IPS-20b (cell line): ENCODE measurements around the gene FAM217B.

Experiments used
- H3K27ac ChIP-seq: one replicate; pipeline ENCODE4 v1.5.1; 2013; ENCODE audit warnings: low read length
- H3K27me3 ChIP-seq: 2 replicates; pipeline ENCODE4 v1.6.1; 2013; ENCODE audit warnings: mild to moderate bottlenecking, low read length, inconsistent platforms; ENCODE audit not compliant: insufficient read depth
- H3K36me3 ChIP-seq: 2 replicates; pipeline ENCODE4 v1.6.1; 2013; ENCODE audit warnings: low read depth, mild to moderate bottlenecking, inconsistent platforms, low read length, moderate library complexity; ENCODE audit not compliant: insufficient read depth
- H3K4me1 ChIP-seq: 2 replicates; pipeline ENCODE4 v1.6.1; 2013; ENCODE audit warnings: mild to moderate bottlenecking, control low read depth, inconsistent platforms, low read length, moderate library complexity; ENCODE audit not compliant: insufficient read depth
- H3K4me3 ChIP-seq: 2 replicates; pipeline ENCODE4 v1.5.1; 2013; ENCODE audit warnings: mild to moderate bottlenecking, low read length, inconsistent platforms
- H3K9ac ChIP-seq: 2 replicates; pipeline ENCODE4 v1.6.1; 2013; ENCODE audit warnings: low read depth, mild to moderate bottlenecking, inconsistent platforms, low read length, moderate library complexity
- H3K9me3 ChIP-seq: 2 replicates; pipeline ENCODE4 v1.6.1; 2013; ENCODE audit warnings: mild to moderate bottlenecking, low read depth, low read length, inconsistent platforms; ENCODE audit not compliant: insufficient read depth

FAM217B gene, protein sequence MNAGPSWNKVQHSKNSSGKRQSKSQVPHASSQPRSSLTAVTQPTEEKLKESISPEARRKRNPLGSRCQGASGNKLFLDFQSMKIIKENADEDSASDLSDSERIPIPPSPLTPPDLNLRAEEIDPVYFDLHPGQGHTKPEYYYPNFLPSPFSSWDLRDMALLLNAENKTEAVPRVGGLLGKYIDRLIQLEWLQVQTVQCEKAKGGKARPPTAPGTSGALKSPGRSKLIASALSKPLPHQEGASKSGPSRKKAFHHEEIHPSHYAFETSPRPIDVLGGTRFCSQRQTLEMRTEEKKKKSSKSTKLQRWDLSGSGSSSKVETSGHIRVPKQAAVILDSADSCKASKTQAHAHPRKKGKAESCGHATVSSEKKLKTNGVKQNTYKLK

DNA sequence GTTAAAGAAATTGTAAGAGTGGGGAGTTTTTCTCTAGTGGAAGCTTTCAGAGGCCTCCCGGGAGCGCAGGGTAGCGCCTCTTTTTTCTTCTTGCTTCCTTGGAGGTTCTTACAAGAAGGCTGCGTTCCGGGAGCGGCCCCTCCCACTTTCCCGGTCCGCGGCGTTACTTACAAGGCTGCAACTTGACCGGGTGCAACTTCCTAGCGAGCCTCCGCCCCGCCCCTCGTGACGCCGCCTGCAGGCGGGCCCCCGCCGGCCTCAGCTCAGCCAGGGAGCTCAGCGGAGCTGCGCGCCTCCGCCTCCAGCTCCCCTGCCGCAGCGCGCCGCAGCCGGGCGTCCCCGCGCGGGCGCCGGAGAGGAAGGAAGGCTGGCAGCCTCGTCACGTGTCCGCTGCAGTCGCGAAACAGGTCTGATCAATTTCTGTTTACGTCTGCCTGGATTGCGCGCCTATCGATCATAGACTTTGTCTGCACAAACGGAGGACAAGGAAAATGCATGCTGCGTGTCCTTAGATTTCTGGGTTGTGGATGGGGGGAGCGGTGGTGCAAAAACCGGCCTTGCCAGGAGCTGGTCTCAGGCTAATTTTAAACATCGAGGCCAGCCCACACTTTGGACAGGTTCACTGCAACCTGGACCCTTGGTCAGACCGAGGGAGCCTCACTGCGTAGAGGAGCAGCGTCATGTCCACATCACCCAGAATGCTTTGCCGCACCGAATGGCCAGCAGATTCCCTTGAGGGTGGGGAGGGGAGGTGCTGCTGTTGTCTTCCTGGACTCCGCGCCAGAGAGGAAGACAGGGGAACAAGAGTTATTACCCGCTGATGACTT lies at the start of gene FAM217B, which contains the start of gene PPP1R3D:
Gene FAM217B, plus strand, starts transcription at position 261 of the 827 bp plus-strand sequence. CDS start 3,555 bp downstream, outside the sequence.
Gene PPP1R3D, minus strand, starts transcription at position 177 of the 827 bp plus-strand sequence. CDS start 374 bp downstream, outside the sequence.
- peaks cover 10% of the 10 kb centered on the region; the same call in 1 of the 2 replicates for H3K4me1 ChIP-seq
- peak within 1 kb of the TSS; percentile 96 for H3K9ac ChIP-seq
- H3K27ac ChIP-seq = peak within 1 kb of the TSS; percentile 73
- H3K9me3 ChIP-seq = peaks cover 7% of the 10 kb centered on the region; the same call in 1 of the 2 replicates
- H3K27me3 ChIP-seq = peaks cover 36% of the 10 kb centered on the region
- peaks cover 34% of the 10 kb centered on the region for H3K36me3 ChIP-seq
- H3K4me3 ChIP-seq = peak within 1 kb of the TSS; percentile 83

DNA sequence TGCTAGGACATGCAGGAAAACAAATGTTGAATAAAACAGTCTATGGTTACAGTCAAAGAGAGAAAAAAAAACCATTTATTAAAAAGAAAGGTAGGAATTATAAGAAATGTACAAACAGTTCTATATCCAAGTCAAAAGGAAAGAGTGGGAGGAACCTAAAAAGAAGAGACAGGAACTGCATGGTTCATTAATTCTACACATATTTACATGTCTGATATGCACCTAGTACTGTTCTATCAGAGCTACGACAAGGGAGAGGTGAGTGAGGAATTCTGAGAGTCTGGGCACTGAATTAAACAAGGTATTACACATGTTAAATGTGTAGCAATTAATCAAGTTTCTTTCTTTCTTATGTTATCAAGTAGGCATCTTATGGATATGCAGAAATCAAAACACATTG lies 48.6 kb upstream of the FAM217B start:
- H3K9ac ChIP-seq = no peak overlapping the region
- H3K4me1 ChIP-seq = no peaks in the 10 kb centered on the region
- H3K36me3 ChIP-seq = no peaks in the 10 kb centered on the region
- no peak overlapping the region for H3K27ac ChIP-seq
- no peaks in the 10 kb centered on the region for H3K9me3 ChIP-seq
- H3K27me3 ChIP-seq = no peaks in the 10 kb centered on the region
- no peak overlapping the region for H3K4me3 ChIP-seq

DNA sequence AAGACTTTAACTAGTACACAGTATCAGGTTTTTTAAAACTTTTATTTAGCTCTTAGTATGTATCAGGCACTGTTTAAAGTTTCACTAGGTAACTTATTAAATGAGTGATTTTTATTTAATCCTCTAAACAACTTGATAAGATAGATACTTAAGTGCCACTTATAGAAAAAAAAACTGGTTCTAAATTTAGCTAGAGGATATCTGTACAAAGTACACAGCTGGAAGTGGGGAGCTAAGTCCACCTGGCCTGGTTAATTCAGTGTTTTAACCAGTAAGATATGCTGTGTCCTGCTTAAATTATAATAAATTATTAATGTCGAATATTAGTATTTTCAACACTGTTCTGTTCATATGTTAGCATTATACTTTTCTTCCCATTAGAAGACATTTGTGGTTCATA lies 44.3 kb upstream of the FAM217B start:
- no peaks in the 10 kb centered on the region for H3K4me1 ChIP-seq
- H3K27me3 ChIP-seq = no peaks in the 10 kb centered on the region
- H3K9ac ChIP-seq = no peak overlapping the region
- H3K4me3 ChIP-seq = no peak overlapping the region
- no peaks in the 10 kb centered on the region for H3K36me3 ChIP-seq
- H3K9me3 ChIP-seq = no peaks in the 10 kb centered on the region
- no peak overlapping the region for H3K27ac ChIP-seq

DNA sequence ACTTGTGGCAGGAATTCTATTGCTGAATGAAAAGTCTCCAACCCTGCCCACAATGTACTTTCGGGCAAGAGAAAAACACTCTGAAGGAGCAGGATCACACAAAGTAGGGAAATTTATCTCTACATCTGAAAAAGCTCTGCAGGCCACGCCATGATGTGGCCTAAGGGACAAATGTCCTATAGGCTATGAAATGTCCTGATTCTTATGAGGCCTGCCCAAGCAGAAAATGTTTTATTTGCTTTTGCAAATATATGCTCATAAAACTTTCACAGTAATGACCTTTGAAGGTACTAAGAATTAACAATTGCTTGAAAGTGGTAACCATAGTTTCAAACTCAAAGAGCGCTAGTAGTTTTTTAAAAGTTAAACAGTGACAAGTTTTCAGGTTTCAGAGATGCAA lies 37.7 kb upstream of the FAM217B start:
- Histone ChIP-seq H3K9me3 (no peaks in the 10 kb centered on the region), H3K9ac (no peak overlapping the region; the same call in 1 of the 2 replicates), H3K4me1 (no peaks in the 10 kb centered on the region), H3K27me3 (0 out of 2 replicates have a peak, but pooled peaks cover 7% of the 10 kb centered on the region), H3K4me3 (no peak overlapping the region), H3K27ac (no peak overlapping the region), H3K36me3 (no peaks in the 10 kb centered on the region)

DNA sequence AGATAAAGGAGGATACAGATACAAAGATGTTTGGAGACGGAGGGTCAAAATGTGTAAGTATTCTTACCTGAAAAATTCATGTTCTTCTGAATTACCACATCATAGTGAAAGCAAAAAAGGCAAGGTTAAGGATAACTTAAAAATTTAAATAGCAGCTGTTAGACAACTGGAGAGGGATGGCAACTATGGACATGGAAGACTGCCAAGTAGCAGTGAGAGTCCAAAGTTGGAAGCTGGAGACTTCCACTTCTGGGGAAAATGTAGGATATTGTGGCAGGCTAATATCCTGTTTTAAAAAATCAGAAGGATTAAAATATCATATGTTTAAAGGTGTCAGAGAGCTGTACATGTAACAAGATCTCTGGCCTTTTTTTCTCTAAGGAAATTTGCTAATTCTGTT lies 36.6 kb upstream of the FAM217B start:
- H3K36me3 ChIP-seq = no peaks in the 10 kb centered on the region
- no peaks in the 10 kb centered on the region for H3K9me3 ChIP-seq
- H3K4me3 ChIP-seq = no peak overlapping the region
- H3K27me3 ChIP-seq = 0 out of 2 replicates have a peak, but pooled peaks cover 7% of the 10 kb centered on the region
- no peak overlapping the region for H3K27ac ChIP-seq
- no peak overlapping the region for H3K9ac ChIP-seq
- H3K4me1 ChIP-seq = no peaks in the 10 kb centered on the region

DNA sequence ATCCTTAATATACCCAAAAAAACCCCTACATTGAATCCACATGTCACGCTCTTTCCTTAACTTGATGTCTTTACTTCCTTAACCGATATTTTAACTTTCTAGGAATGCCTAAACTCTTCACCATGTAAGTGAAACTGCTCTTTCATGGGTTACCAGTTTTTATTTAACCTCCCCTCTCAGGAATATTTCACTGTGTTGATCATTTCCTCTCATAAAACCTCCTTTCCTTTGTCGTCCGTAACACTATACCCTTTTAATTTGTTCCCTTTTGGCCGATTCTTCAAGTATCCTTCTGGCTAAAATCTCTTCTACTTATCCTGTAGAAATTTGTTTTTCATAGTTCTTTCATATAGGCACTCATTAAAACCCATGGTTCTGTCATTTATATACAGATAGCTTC lies 31.3 kb upstream of the FAM217B start:
- H3K9me3 ChIP-seq = no peaks in the 10 kb centered on the region
- H3K4me1 ChIP-seq = no peaks in the 10 kb centered on the region
- H3K9ac ChIP-seq = no peak overlapping the region
- H3K27me3 ChIP-seq = 0 out of 2 replicates have a peak, but pooled peaks cover 7% of the 10 kb centered on the region
- H3K27ac ChIP-seq = no peak overlapping the region
- H3K36me3 ChIP-seq = no peaks in the 10 kb centered on the region
- no peak overlapping the region for H3K4me3 ChIP-seq

DNA sequence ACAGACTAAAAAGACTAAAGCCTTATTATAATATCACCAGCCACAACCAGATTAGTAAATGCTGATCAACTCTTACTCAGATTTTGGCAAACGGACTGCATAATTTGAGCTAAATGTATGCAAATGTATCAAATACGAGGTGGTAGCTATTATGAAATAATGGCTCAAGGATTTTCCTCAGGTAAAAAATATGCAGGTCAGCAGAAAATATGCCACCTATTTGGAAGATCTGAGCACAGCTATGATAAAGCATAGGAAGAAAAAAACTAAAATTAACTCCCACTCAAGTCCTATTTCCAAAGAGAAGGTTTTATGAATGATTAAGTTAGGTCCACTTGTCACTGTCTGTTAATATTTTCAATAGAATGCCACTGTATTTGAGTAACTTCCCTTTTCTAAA lies 29.1 kb upstream of the FAM217B start:
- no peaks in the 10 kb centered on the region for H3K9me3 ChIP-seq
- no peak overlapping the region for H3K27ac ChIP-seq
- H3K9ac ChIP-seq = no peak overlapping the region
- H3K36me3 ChIP-seq = no peaks in the 10 kb centered on the region
- no peaks in the 10 kb centered on the region for H3K27me3 ChIP-seq
- H3K4me1 ChIP-seq = no peaks in the 10 kb centered on the region
- H3K4me3 ChIP-seq = no peak overlapping the region

DNA sequence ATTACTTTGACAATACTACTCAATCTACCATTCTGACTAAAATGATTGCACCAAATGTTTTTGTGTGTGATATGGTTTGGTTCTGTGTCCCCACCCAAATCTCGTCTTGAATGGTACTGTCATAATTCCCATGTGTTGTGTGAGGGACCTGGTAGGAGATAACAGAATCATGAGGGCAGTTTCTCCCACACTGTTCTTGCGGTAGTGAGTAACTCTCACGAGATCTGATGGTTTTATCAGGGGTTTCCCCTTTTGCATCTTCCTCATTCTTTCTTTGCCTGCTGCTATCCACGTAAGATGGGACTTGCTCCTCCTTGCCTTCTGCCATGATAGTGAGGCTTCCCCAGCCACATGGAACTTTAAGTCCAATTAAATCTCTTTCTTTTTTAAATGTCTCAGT lies 27.6 kb upstream of the FAM217B start:
- H3K9ac ChIP-seq = no peak overlapping the region
- no peaks in the 10 kb centered on the region for H3K4me1 ChIP-seq
- H3K27ac ChIP-seq = no peak overlapping the region
- H3K9me3 ChIP-seq = no peaks in the 10 kb centered on the region
- no peaks in the 10 kb centered on the region for H3K27me3 ChIP-seq
- no peaks in the 10 kb centered on the region for H3K36me3 ChIP-seq
- H3K4me3 ChIP-seq = no peak overlapping the region

DNA sequence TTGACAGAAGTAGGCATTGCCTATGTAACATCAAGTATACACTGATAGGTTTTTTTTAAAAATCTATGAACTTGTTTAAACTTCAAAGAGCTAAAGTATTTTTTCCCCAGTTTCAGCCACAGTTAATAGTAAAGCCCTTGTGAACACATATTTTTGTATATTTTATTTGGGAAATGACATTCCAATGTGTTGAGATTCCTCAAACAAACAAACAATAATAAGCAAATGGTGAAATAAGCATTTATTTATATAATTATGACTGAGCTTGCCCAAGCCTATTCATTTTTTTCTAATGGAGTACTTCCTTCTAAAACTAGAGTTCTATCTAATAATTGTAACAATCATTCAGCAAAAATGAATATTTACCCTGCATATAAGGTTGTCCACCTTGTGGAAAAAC lies 19.2 kb upstream of the FAM217B start:
- Histone ChIP-seq H3K9ac (no peak overlapping the region), H3K27ac (no peak overlapping the region), H3K9me3 (no peaks in the 10 kb centered on the region), H3K4me1 (no peaks in the 10 kb centered on the region), H3K27me3 (no peaks in the 10 kb centered on the region), H3K4me3 (no peak overlapping the region), H3K36me3 (no peaks in the 10 kb centered on the region)

DNA sequence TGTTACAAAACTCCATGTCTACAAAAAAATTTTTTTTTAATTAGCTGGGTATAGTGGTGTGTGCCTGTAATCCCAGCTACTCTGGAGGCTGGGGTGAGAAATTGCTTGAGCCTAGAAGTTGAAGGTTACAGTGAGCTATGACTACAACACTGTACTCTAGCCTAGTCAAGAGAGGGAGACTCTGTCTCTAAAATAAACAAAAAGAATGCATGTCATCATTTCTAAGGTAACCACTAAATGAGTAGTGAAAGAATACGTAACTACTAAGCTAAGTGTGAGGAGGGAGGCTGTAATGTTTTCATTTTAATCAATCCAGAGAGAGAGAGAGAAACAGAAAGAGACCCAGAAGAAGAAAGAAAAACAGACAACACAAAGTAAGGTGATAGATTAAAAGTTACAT lies 16.7 kb upstream of the FAM217B start:
- Histone ChIP-seq H3K4me1 (no peaks in the 10 kb centered on the region; the same call in 1 of the 2 replicates), H3K36me3 (no peaks in the 10 kb centered on the region), H3K9ac (no peak overlapping the region), H3K27ac (no peak overlapping the region), H3K9me3 (no peaks in the 10 kb centered on the region), H3K4me3 (no peak overlapping the region), H3K27me3 (no peaks in the 10 kb centered on the region)

DNA sequence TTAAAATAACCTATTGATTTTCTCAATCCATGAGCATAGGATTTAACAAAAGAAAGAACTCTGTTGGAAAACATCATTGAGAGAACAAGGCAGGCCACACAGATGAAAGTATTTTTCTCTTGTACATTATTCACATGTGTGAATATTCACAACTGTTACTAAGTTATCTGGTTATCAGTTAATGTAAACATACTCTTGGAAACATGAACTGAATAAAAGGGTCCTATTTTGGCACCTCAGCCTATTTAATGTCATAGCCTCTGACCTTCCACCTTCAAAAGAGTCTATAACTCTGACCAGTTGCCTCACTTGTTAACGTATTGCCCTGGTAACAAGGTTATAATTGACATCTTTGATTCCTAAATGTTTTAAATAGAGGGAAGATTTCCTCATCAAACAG lies 14.8 kb upstream of the FAM217B start:
- H3K4me1 ChIP-seq = no peaks in the 10 kb centered on the region; the same call in 1 of the 2 replicates
- H3K4me3 ChIP-seq = no peak overlapping the region
- no peak overlapping the region for H3K27ac ChIP-seq

More for the DNA sequence above, 14.8 kb upstream of the FAM217B start:
- H3K27me3 ChIP-seq = no peaks in the 10 kb centered on the region
- no peaks in the 10 kb centered on the region for H3K36me3 ChIP-seq
- H3K9me3 ChIP-seq = no peaks in the 10 kb centered on the region
- no peak overlapping the region for H3K9ac ChIP-seq
